H1 (cell line): ENCODE results near the gene COL21A1.

ENCODE experiments used
- ASH2L ChIP-seq: fragments of 200-600, 300-600 bp; sonication (generic); IDR thresholded peaks from one replicate; pipeline ENCODE4 v1.7.1; 2017; ENCODE audit warnings: low read length
- BCL11A ChIP-seq, 2 experiments: IDR thresholded peaks; one replicate each; pipeline ENCODE4 v1.6.1; 2011; ENCODE audit warnings: low read depth in 2 of 2, low read length in 2 of 2, mild to moderate bottlenecking in 2 of 2
- BRCA1 ChIP-seq: IDR thresholded peaks from 2 replicates; pipeline ENCODE4 v1.6.1; 2012; ENCODE audit warnings: low read depth, low read length, improper control_type of control experiment
- CTCF ChIP-seq, 3 experiments: IDR thresholded peaks; 1 replicate in 2 of 3; 2 replicates in 1 of 3; pipeline versions ENCODE4 v1.5.1 to v1.6.1; 2011; ENCODE audit warnings: low read length in 3 of 3, mild to moderate bottlenecking in 3 of 3, inconsistent platforms in 2 of 3, low read depth in 1 of 3, moderate library complexity in 1 of 3; ENCODE audit not compliant: insufficient read depth in 1 of 3; ENCODE audit errors: control extremely low read depth in 1 of 3
- EP300 ChIP-seq, 2 experiments: IDR thresholded peaks; 1 replicate in 1 of 2; 2 replicates in 1 of 2; pipeline ENCODE4 v1.6.1; 2011 to 2012; ENCODE audit warnings: low read depth in 2 of 2, low read length in 2 of 2, mild to moderate bottlenecking in 2 of 2, borderline replicate concordance in 1 of 2, inconsistent platforms in 1 of 2, moderate library complexity in 1 of 2
- EZH2 ChIP-seq: fragments of 200-600 bp; sonication (generic); IDR thresholded peaks from 2 replicates; pipeline ENCODE4 v1.7.1; 2012; ENCODE audit warnings: low read depth, mild to moderate bottlenecking, moderate library complexity, low read length, inconsistent platforms; ENCODE audit not compliant: severe bottlenecking
- GABPA ChIP-seq: IDR thresholded peaks from 2 replicates; pipeline ENCODE4 v1.6.1; 2011; ENCODE audit warnings: mild to moderate bottlenecking, low read length, moderate library complexity, borderline replicate concordance; ENCODE audit not compliant: insufficient read depth
- JUN ChIP-seq: IDR thresholded peaks from 2 replicates; pipeline ENCODE4 v1.6.1; 2011; ENCODE audit warnings: low read depth, mild to moderate bottlenecking, improper control_type of control experiment, low read length
- MAX ChIP-seq: IDR thresholded peaks from 2 replicates; pipeline ENCODE4 v1.6.1; 2012; ENCODE audit warnings: inconsistent platforms
- POLR2A ChIP-seq, 2 experiments: IDR thresholded peaks; 1 replicate in 1 of 2; 2 replicates in 1 of 2; pipeline ENCODE4 v1.6.1; 2011; ENCODE audit warnings: low read depth in 2 of 2, low read length in 2 of 2, mild to moderate bottlenecking in 2 of 2; ENCODE audit errors: control extremely low read depth in 1 of 2
- POLR2AphosphoS5 ChIP-seq: IDR thresholded peaks from 2 replicates; pipeline ENCODE4 v1.6.1; 2011; ENCODE audit warnings: low read depth, low read length
- SP1 ChIP-seq: IDR thresholded peaks from 2 replicates; pipeline ENCODE4 v1.6.1; 2011; ENCODE audit warnings: low read depth, low read length

DNA sequence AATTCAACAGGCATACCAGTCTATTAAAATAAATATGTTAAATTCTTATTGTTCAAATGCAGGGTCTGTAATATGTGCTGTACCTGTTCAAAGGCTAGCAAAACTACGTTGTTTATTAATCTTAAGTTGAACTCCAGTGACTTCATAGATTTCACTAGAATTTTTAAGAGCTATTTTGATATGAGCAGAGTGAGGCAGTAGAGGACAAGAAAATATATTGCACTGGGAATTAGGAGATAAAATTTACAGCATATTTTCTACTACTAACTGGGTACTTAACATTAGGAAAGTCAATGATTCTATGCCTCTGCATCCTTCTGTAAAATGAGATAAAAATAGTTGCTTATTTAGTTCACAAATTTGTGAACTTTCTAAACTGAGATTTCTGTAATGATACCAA is 209.8 kb downstream of the COL21A1 start:
- no peak for TF ChIP-seq EZH2
- no peak for TF ChIP-seq CTCF (IDR thresholded peaks at IDR 0.05; ENCODE audit: control extremely low read depth in 1 of 3, insufficient read depth in 1 of 3, low read depth in 1 of 3, low read length in 3 of 3)
- TF ChIP-seq POLR2AphosphoS5 = no peak
- TF ChIP-seq EP300 (IDR thresholded peaks at IDR 0.05; ENCODE audit: borderline replicate concordance in 1 of 2, low read depth in 2 of 2, low read length in 2 of 2) = no peak
- TF ChIP-seq MAX = no peak
- no peak for TF ChIP-seq ASH2L
- no peak for TF ChIP-seq BRCA1
- no peak for TF ChIP-seq JUN
- TF ChIP-seq BCL11A (IDR thresholded peaks at IDR 0.05; ENCODE audit: low read depth in 2 of 2, low read length in 2 of 2) = no peak
- TF ChIP-seq GABPA = no peak
- TF ChIP-seq POLR2A (IDR thresholded peaks at IDR 0.05; ENCODE audit: control extremely low read depth in 1 of 2, low read depth in 2 of 2, low read length in 2 of 2) = no peak
- TF ChIP-seq SP1 = no peak
